ENCODE results near the gene TEX11.

TEX11 gene

DNA sequence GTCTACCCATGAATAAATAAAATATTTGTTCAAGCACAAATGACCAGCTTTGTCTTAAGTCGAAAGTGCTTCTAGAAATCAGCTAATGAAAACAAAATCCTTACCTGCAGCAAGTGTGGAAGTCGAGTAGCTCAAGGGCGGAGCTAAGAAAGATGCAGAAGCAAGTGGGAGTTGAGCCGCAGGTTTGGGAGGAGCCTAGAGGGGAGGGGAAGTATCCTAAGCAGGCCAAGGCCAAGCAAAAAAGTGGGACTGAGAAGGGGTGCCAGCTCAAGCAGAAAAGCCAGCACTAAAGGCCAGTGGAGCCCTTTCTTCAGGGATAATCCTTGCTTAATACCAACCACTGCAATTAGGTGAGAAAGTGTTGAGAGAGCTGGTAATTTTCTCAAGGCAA is 403.1 kb downstream of the TEX11 start:
- DNase-seq (ENCODE audit: low read depth in 1 of 2, low spot score in 1 of 2), result no peak
- TF ChIP-seq, protein P1, sequence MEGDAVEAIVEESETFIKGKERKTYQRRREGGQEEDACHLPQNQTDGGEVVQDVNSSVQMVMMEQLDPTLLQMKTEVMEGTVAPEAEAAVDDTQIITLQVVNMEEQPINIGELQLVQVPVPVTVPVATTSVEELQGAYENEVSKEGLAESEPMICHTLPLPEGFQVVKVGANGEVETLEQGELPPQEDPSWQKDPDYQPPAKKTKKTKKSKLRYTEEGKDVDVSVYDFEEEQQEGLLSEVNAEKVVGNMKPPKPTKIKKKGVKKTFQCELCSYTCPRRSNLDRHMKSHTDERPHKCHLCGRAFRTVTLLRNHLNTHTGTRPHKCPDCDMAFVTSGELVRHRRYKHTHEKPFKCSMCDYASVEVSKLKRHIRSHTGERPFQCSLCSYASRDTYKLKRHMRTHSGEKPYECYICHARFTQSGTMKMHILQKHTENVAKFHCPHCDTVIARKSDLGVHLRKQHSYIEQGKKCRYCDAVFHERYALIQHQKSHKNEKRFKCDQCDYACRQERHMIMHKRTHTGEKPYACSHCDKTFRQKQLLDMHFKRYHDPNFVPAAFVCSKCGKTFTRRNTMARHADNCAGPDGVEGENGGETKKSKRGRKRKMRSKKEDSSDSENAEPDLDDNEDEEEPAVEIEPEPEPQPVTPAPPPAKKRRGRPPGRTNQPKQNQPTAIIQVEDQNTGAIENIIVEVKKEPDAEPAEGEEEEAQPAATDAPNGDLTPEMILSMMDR (IDR thresholded peaks at IDR 0.05; ENCODE audit: insufficient read depth, low read length), result no peak
- TF ChIP-seq GABPA (IDR thresholded peaks at IDR 0.05; ENCODE audit: low read depth), result no peak
- no peak for TF ChIP-seq REST (IDR thresholded peaks at IDR 0.05; ENCODE audit: insufficient replicate concordance, low read depth)
- TF ChIP-seq POLR2AphosphoS5 (IDR thresholded peaks at IDR 0.05; ENCODE audit: low read depth), result no peak
- TF ChIP-seq SPI1 (IDR thresholded peaks at IDR 0.05; ENCODE audit: borderline replicate concordance, low read depth), result no peak
- no peak overlapping the region for H3K4me3 ChIP-seq (replicated peaks; ENCODE audit: insufficient read depth, low read length)
- H3K27ac ChIP-seq (replicated peaks), result no peak overlapping the region
- H3K27me3 ChIP-seq (ENCODE audit: insufficient read depth, poor library complexity, severe bottlenecking), result no peaks in the 10 kb centered on the region

DNA sequence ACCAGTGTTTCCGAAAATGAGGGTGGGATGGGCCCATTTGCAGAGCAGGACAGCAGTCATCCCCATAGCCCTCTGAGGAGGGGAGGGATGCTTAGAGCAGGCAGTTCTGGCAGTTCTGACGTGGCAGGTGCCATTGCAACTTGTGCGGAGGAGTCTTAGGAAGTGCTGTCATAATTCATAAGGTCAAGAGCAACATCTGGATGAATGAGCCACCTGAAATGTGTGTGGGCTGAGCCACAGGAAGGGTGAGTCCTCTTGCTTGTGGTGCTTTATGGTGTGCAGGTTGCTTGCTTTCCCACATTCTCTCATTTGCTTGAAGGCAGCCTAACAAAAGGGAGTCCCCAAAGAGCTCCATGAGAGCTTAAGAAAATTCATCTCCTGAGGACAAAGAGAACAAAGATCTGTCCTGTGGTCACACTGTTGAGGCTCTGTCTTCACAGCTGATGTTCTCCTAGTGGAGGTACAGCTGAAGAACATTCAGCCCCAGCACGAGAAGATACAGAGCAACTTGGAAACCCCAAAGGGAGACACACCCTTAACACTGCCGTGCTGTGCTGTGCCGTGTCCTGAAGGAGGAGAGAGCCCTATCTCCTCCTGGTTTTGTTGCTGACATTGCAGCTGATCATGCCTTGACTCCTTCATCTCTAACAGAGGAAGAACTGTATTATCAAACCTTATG is 403.6 kb downstream of the TEX11 start:
- TF ChIP-seq, protein P1 (IDR thresholded peaks at IDR 0.05; ENCODE audit: insufficient read depth, low read length), result no peak
- TF ChIP-seq REST (IDR thresholded peaks at IDR 0.05; ENCODE audit: insufficient replicate concordance, low read depth), result no peak
- TF ChIP-seq POLR2AphosphoS5 (IDR thresholded peaks at IDR 0.05; ENCODE audit: low read depth), result no peak
- no peak for TF ChIP-seq SPI1 (IDR thresholded peaks at IDR 0.05; ENCODE audit: borderline replicate concordance, low read depth)
- TF ChIP-seq GABPA (IDR thresholded peaks at IDR 0.05; ENCODE audit: low read depth), result no peak
- no peaks in the 10 kb centered on the region for H3K27me3 ChIP-seq (ENCODE audit: insufficient read depth, poor library complexity, severe bottlenecking)
- DNase-seq (ENCODE audit: low read depth in 1 of 2, low spot score in 1 of 2), result no peak
- H3K4me3 ChIP-seq (replicated peaks; ENCODE audit: insufficient read depth, low read length), result no peak overlapping the region
- no peak overlapping the region for H3K27ac ChIP-seq (replicated peaks)

- Histone ChIP-seq H3K27me3 (ENCODE audit: insufficient read depth, poor library complexity, severe bottlenecking) (no peaks in the 10 kb centered on the region), H3K27ac (replicated peaks) (no peak overlapping the region), H3K4me3 (replicated peaks; ENCODE audit: insufficient read depth, low read length) (no peak overlapping the region)
- TF ChIP-seq POLR2AphosphoS5 (IDR thresholded peaks at IDR 0.05; ENCODE audit: low read depth), result no peak
- DNase-seq (ENCODE audit: low read depth in 1 of 2, low spot score in 1 of 2), result no peak
These were observed 407.7 kb downstream of the TEX11 start for GRCh38 chrX:70500826-70501225.

- no peak for DNase-seq (ENCODE audit: low read depth in 1 of 2, low spot score in 1 of 2)
- TF ChIP-seq GABPA (IDR thresholded peaks at IDR 0.05; ENCODE audit: low read depth) (no peak), REST (IDR thresholded peaks at IDR 0.05; ENCODE audit: insufficient replicate concordance, low read depth) (no peak), SPI1 (IDR thresholded peaks at IDR 0.05; ENCODE audit: borderline replicate concordance, low read depth) (no peak), POLR2AphosphoS5 (IDR thresholded peaks at IDR 0.05; ENCODE audit: low read depth) (no peak)
- TF ChIP-seq, protein P1 (IDR thresholded peaks at IDR 0.05; ENCODE audit: insufficient read depth, low read length), result no peak
- Histone ChIP-seq H3K4me3 (replicated peaks; ENCODE audit: insufficient read depth, low read length) (no peak overlapping the region), H3K27me3 (ENCODE audit: insufficient read depth, poor library complexity, severe bottlenecking) (no peaks in the 10 kb centered on the region), H3K27ac (replicated peaks) (no peak overlapping the region)
These were observed 410.4 kb downstream of the TEX11 start for GRCh38 chrX:70498129-70498528.

Measured in HL-60 (cell line).